Psoas muscle (tissue), 8 donors: Measurements from ENCODE around the gene NPEPPS. TPM values are rescaled to one million over a fixed set of nuclear protein-coding genes. Genes with fewer than 3 reads are reported as not detected.

Experiments
- ATAC-seq, 4 donors: fragments of 200-7000 bp; cut with Tn5 transposase; one replicate each; pipeline ENCODE4 v1.9.1; 2020; ENCODE audit warnings: moderate library complexity in 3 of 4, mild to moderate bottlenecking in 2 of 4
- DNase-seq, 2 donors: peaks; one replicate each; pipeline ENCODE4 v3.0.0-alpha.2; 2020
- H3K27ac ChIP-seq: fragments of 200-600 bp; one replicate; pipeline ENCODE4 v1.8.0; 2022
- H3K27me3 ChIP-seq, 3 donors: fragments of 200-600 bp in 1 of 3; one replicate each; pipeline versions ENCODE4 v1.6.1 to v1.8.0; 2013 to 2022; ENCODE audit warnings: low read length in 2 of 3, mild to moderate bottlenecking in 2 of 3, moderate library complexity in 1 of 3; ENCODE audit not compliant: insufficient read depth in 3 of 3
- H3K36me3 ChIP-seq, 2 donors: fragments of 200-600 bp in 1 of 2; one replicate each; pipeline versions ENCODE4 v1.6.1 to v1.8.0; 2013 to 2022; ENCODE audit warnings: low read depth in 1 of 2, mild to moderate bottlenecking in 1 of 2, moderate library complexity in 1 of 2; ENCODE audit not compliant: insufficient read depth in 1 of 2
- H3K4me1 ChIP-seq: fragments of 200-600 bp; one replicate; pipeline ENCODE4 v1.8.0; 2022
- H3K4me3 ChIP-seq: fragments of 200-600 bp; one replicate; pipeline ENCODE4 v1.8.0; 2022; ENCODE audit warnings: mild to moderate bottlenecking
- H3K9me3 ChIP-seq: fragments of 200-600 bp; one replicate; pipeline ENCODE4 v1.8.0; 2022
- CTCF ChIP-seq: fragments of 200-600 bp; IDR thresholded peaks from one replicate; pipeline ENCODE4 v1.8.0; 2022; ENCODE audit warnings: antibody characterized with exemption
- WGBS, 3 donors: extraction: QIAGEN DNeasy Blood & Tissue Kit; methylation state at CpG; one replicate each; pipeline versions ENCODE4 v1.1.6 to v1.1.7; 2013; 5-methylcytosine and 5-hydroxymethylcytosine counted together
- intact Hi-C, 2 donors: fragments of 100-400 bp; cut with DNase I; formaldehyde crosslinking; loops; one replicate each; pipeline versions ENCODE4 v1.11.0 to v1.14.2; 2022
- polyA plus RNA-seq, 3 donors: library from polyadenylated mRNA; stranded (reverse); fragments of 200-250 nt; gene quantifications; one replicate each; pipeline ENCODE4 v1.2.3, GENCODE V29; 2013
- total RNA-seq, 4 donors: library from RNA; stranded (reverse); fragmentation: NEBNext Ultra II Directional in 2 of 4; extraction: Animal tissue kit (Norgen Biotek cat#: 25700) in 2 of 4; gene quantifications; one replicate each; pipeline versions ENCODE4 v1.2.1 to v1.2.4, GENCODE V29; 2021 to 2023
- donor health status: healthy with polysubstance abuse.
- donor health status: DM: no; HTN: no; CAD: no; lungs with moderate emphysema.
- donor health status: Bipolar disorder and iron deficiency.
- donor health status: healthy.
- donor health status: DM: yes; HTN: yes; CAD: no.
- donor health status: DM: no; HTN: no; CAD: no.
- donor health status: DM: no; HTN: no; CAD: no.
- donor health status: DM: yes; HTN: yes; CAD: no.

The NPEPPS gene
- total and polyA plus RNA-seq, 7 donors = 50.4 to 218 (median 170) TPM

GRCh38 chr17:47665655-47666054 lies 134.7 kb downstream of the NPEPPS start:
- DNase-seq (no peak), ATAC-seq (peak in 2 of 4 donors; percentile 46 to 47)
- Histone ChIP-seq H3K9me3 (no peaks in the 10 kb centered on the region), H3K4me3 (no peak overlapping the region), H3K27me3 (no peaks in the 10 kb centered on the region), H3K36me3 (peaks cover 18 to 98% of the 10 kb centered on the region in 2 donors), H3K27ac (no peak overlapping the region), H3K4me1 (no peaks in the 10 kb centered on the region)
- intact Hi-C loops = loop anchor here in 1 of 2 donors (10.0 kb wide), 1 partner anchor 139 kb away; no protein-coding TSS in a partner anchor
- no peak for TF ChIP-seq CTCF
- 68 to 81% (median 75%) methylated on average over 3 of the region's 3 CpGs for WGBS, 3 donors

DNA sequence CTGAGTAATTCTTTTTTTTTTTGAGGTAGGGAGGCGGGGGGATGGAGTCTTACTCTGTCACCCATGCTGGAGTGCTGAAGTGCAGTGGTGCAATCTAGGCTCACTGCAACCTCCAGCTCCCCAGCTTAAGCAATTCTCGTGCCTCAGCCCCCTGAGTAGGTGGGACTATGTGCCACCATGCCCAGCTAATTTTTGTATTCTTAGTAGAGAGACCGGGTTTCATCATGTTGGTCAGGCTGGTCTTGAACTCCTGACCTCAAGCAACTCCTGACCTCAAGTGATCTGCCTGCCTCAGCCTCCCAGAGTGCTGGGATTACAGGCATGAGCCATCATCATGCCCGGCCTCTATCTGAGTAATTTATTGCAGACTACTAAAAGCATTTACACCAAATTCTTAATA lies 138.2 kb downstream of the NPEPPS start:
- no peaks in the 10 kb centered on the region for H3K9me3 ChIP-seq
- no peak for TF ChIP-seq CTCF
- no peak overlapping the region for H3K27ac ChIP-seq
- intact Hi-C loops = loop anchor here in 1 of 2 donors (10.0 kb wide), 1 partner anchor 136 kb away; no protein-coding TSS in a partner anchor
- DNase-seq = no peak
- H3K4me3 ChIP-seq = no peak overlapping the region
- 87 to 90% (median 89%) methylated on average over 4 of the region's 4 CpGs for WGBS, 3 donors
- no peaks in the 10 kb centered on the region for H3K4me1 ChIP-seq
- no peaks in the 10 kb centered on the region for H3K27me3 ChIP-seq
- ATAC-seq = no peak
- H3K36me3 ChIP-seq = peaks cover 31 to 98% of the 10 kb centered on the region in 2 donors

DNA sequence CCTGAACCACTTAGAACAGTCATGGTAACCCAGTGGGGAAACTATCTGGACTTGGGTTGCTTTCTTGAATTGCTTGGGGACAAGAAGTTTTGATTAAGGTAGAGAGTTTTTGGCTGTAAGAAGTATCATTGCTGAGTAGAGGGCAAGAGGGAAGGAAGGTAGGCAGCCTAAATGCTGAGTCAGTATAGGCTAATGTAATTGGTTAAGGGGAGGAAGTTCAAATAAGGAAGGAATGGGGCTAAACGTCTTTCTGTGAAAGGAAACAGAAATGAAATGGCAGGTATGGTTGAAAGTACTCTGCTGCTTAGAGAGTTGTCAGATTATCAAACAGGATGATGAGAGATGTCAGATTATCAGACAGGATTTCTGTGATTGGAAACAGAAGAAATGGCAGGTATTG lies 139.2 kb downstream of the NPEPPS start:
- Histone ChIP-seq H3K4me3 (no peak overlapping the region), H3K36me3 (peaks cover 31 to 98% of the 10 kb centered on the region in 2 donors), H3K4me1 (no peaks in the 10 kb centered on the region), H3K9me3 (no peaks in the 10 kb centered on the region), H3K27ac (no peak overlapping the region), H3K27me3 (no peaks in the 10 kb centered on the region)
- ATAC-seq (no peak), DNase-seq (no peak)
- no peak for TF ChIP-seq CTCF
- intact Hi-C loops = no loop called here
- WGBS, 3 donors = 52 to 63% (median 53%) methylated on average over 1 of the region's 1 CpG

Other genes with a start within 250 kb of the NPEPPS start
- 1 to 10 TPM in 1 of 4 donors, under 1 TPM in 3; 0.37 to 2.2 (median 0.83) TPM for gene EFCAB13, start 207.2 kb upstream of the NPEPPS start, total RNA-seq
- gene EFCAB13, start 207.2 kb upstream of the NPEPPS start, polyA plus RNA-seq = under 1 TPM; 0.32 to 0.77 (median 0.55) TPM
- 100 to 1,000 TPM; 192 to 323 (median 227) TPM for gene KPNB1, start 118.8 kb downstream of the NPEPPS start, total RNA-seq
- gene KPNB1, start 118.8 kb downstream of the NPEPPS start, polyA plus RNA-seq = 100 to 1,000 TPM in 2 of 3 donors, 10 to 100 TPM in 1; 78.0 to 121 (median 120) TPM
- 10 to 100 TPM; 14.5 to 20.6 (median 18.9) TPM for gene TBKBP1, start 163.1 kb downstream of the NPEPPS start, total RNA-seq
- gene TBKBP1, start 163.1 kb downstream of the NPEPPS start, polyA plus RNA-seq = 10 to 100 TPM in 2 of 3 donors, 1 to 10 TPM in 1; 5.3 to 37.9 (median 27.4) TPM
- gene TBX21, start 202.1 kb downstream of the NPEPPS start, total RNA-seq = under 1 TPM; 0.12 to 0.36 (median 0.19) TPM
- under 1 TPM in 2 of 3 donors, not detected in 1; 0.04 to 0.12 TPM for gene TBX21, start 202.1 kb downstream of the NPEPPS start, polyA plus RNA-seq